Upper lobe of left lung (tissue), 4 donors: ENCODE results near the gene DENND1A.

Source experiments
- EP300 ChIP-seq, 4 donors: sonication (generic); formaldehyde crosslinking; IDR thresholded peaks; one replicate each; pipeline ENCODE4 v1.5.1; 2017; ENCODE audit warnings: antibody characterized with exemption in 4 of 4, control low read depth in 2 of 4
- POLR2A ChIP-seq, 4 donors: fragments of 450-650 bp; IDR thresholded peaks; one replicate each; pipeline ENCODE4 v1.5.1; 2016 to 2017; ENCODE audit warnings: antibody characterized with exemption in 4 of 4, mild to moderate bottlenecking in 2 of 4
- POLR2AphosphoS5 ChIP-seq, 2 donors: sonication (generic); formaldehyde crosslinking; IDR thresholded peaks; one replicate each; pipeline ENCODE4 v1.5.1; 2017; ENCODE audit warnings: antibody characterized with exemption in 2 of 2
- TF ChIP-seq, protein P1 (sequence below), 6 experiments: fragments of 450-650 bp in 4 of 6; fragments of 200-600 bp in 2 of 6; sonication (generic) in 2 of 6; IDR thresholded peaks; one replicate each; pipeline ENCODE4 v1.5.1; 2016 to 2019; ENCODE audit warnings: antibody characterized with exemption in 6 of 6

DNA sequence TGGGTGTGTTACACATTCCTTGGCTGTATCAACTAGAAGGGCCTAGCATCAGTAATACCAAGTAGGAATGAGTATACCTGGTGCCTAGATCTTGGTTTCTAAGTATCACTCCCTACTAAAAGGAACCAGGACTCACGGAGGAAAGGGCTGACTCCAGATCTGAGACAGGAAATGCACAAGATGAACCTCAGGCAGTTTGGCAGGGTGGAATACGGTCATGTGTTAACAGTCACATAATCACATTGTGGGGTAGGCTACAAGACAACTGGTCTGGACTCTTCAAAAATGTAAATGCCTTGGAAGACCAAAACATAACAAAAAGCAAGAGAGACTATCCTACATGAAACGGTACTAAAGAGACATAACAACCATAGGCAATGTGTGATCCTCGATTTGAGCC is 415.2 kb downstream of the DENND1A start:
- TF ChIP-seq POLR2AphosphoS5 (IDR thresholded peaks at IDR 0.05) (no peak), POLR2A (IDR thresholded peaks at IDR 0.05) (no peak), EP300 (IDR thresholded peaks at IDR 0.05) (no peak)
- TF ChIP-seq, protein P1, sequence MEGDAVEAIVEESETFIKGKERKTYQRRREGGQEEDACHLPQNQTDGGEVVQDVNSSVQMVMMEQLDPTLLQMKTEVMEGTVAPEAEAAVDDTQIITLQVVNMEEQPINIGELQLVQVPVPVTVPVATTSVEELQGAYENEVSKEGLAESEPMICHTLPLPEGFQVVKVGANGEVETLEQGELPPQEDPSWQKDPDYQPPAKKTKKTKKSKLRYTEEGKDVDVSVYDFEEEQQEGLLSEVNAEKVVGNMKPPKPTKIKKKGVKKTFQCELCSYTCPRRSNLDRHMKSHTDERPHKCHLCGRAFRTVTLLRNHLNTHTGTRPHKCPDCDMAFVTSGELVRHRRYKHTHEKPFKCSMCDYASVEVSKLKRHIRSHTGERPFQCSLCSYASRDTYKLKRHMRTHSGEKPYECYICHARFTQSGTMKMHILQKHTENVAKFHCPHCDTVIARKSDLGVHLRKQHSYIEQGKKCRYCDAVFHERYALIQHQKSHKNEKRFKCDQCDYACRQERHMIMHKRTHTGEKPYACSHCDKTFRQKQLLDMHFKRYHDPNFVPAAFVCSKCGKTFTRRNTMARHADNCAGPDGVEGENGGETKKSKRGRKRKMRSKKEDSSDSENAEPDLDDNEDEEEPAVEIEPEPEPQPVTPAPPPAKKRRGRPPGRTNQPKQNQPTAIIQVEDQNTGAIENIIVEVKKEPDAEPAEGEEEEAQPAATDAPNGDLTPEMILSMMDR (IDR thresholded peaks at IDR 0.05) = no peak
